Activated CD4-positive, alpha-beta T cell treated with anti-CD3 and anti-CD28 coated beads for 36 hours (primary cell): Measurements from ENCODE around the gene NEDD9. TPM values are rescaled to one million over a fixed set of nuclear protein-coding genes. Genes with fewer than 3 reads are reported as not detected.
A peak's percentile ranks its signal among the peaks of the same experiment; 100 is the strongest.

Experiments used
- ATAC-seq: fragments of 200-7000 bp; cut with Tn5 transposase; one replicate; pipeline ENCODE4 v1.10.0; 2021; ENCODE audit warnings: mild to moderate bottlenecking, moderate library complexity
- CTCF ChIA-PET: fragments of 350-600 bp; sonication (Branson Sonifier 250); formaldehyde crosslinking; loops from one replicate; lab custom pipeline; 2021; ENCODE audit warnings: antibody characterized with exemption; lab: Charles Lee
- POLR2A ChIA-PET: fragments of 350-600 bp; sonication (Branson Sonifier 250); formaldehyde crosslinking; loops from one replicate; lab custom pipeline; 2021; ENCODE audit warnings: antibody characterized with exemption, inconsistent platforms; lab: Charles Lee
- DNase-seq: peaks from one replicate; pipeline ENCODE4 v3.0.0-alpha.2; 2020
- H3K27ac Mint-ChIP-seq: one replicate; pipeline ENCODE4 v1.8.0; 2021; ENCODE audit warnings: mixed read lengths
- H3K27me3 Mint-ChIP-seq: one replicate; pipeline ENCODE4 v1.8.0; 2021; ENCODE audit warnings: mixed read lengths
- H3K36me3 Mint-ChIP-seq: one replicate; pipeline ENCODE4 v1.8.0; 2021; ENCODE audit warnings: low read depth, mixed read lengths
- H3K4me1 Mint-ChIP-seq: one replicate; pipeline ENCODE4 v1.8.0; 2021; ENCODE audit warnings: mixed read lengths
- H3K4me3 Mint-ChIP-seq: one replicate; pipeline ENCODE4 v1.8.0; 2021; ENCODE audit warnings: mild to moderate bottlenecking, moderate library complexity, mixed read lengths
- H3K9me3 Mint-ChIP-seq: one replicate; pipeline ENCODE4 v1.8.0; 2021; ENCODE audit warnings: low read depth, mixed read lengths
- intact Hi-C, 2 experiments: fragments of 100-400 bp; cut with DNase I in 1 of 2; cut with micrococcal nuclease in 1 of 2; formaldehyde crosslinking; loops; one replicate each; pipeline versions ENCODE4 v1.14.2 to v1.15.1; 2022 to 2024; cut with DNase I, micrococcal nuclease
- total RNA-seq, 2 experiments: library from RNA; stranded (reverse); gene quantifications; one replicate each; pipeline ENCODE4 v1.2.3, GENCODE V29; 2021

NEDD9 gene
- total RNA-seq, 2 experiments from 2014 or later: 23.6 to 27.3 TPM

GRCh38 chr6:11233673-11234573 lies 1.5 kb upstream of the NEDD9 start:
- Mint-ChIP-seq H3K27ac (peak overlapping the region; percentile 95), H3K27me3 (no peaks in the 10 kb centered on the region), H3K9me3 (no peaks in the 10 kb centered on the region), H3K4me1 (peaks cover 64% of the 10 kb centered on the region), H3K4me3 (peak overlapping the region; percentile 81), H3K36me3 (peaks cover 6% of the 10 kb centered on the region)
- intact Hi-C loops: loop anchor here (1.0 to 10.0 kb wide), 10 partner anchors 43 to 539 kb away; partner anchors contain the start of genes C6orf52 (in 1 of the 2), MAK (in 1 of the 2) and PAK1IP1 (in 1 of the 2)
- DNase-seq: no peak
- no peak for ATAC-seq
- ChIA-PET CTCF (interaction anchor here (0.8 to 1.7 kb wide), 7 partner anchors 14 to 819 kb away, joined by 3 to 6 read pairs (median 3); no protein-coding TSS in a partner anchor), POLR2A (interaction anchor here (0.6 to 1.6 kb wide), 2 partner anchors 16 to 226 kb away, joined by 3 to 6 read pairs; no protein-coding TSS in a partner anchor)

GRCh38 chr6:11232770-11233626 lies 530 bp upstream of the NEDD9 start:
- Mint-ChIP-seq H3K27me3 (no peaks in the 10 kb centered on the region), H3K27ac (peak overlapping the region; percentile 95), H3K9me3 (no peaks in the 10 kb centered on the region), H3K4me1 (peaks cover 65% of the 10 kb centered on the region), H3K36me3 (peaks cover 3% of the 10 kb centered on the region), H3K4me3 (peak overlapping the region; percentile 81)
- DNase-seq: no peak
- ATAC-seq: peak; percentile 17
- ChIA-PET CTCF (interaction anchor here (0.6 to 1.7 kb wide), 7 partner anchors 15 to 263 kb away, joined by 3 to 6 read pairs (median 3); no protein-coding TSS in a partner anchor), POLR2A (interaction anchor here (0.5 to 1.6 kb wide), 5 partner anchors 15 to 227 kb away, joined by 3 to 6 read pairs (median 3); no protein-coding TSS in a partner anchor)
- intact Hi-C loops: loop anchor here (1.0 to 10.0 kb wide), 16 partner anchors 44 to 538 kb away; partner anchors contain the start of genes C6orf52 (in 1 of the 2), MAK (in 1 of the 2) and PAK1IP1 (in 1 of the 2)

- DNase-seq (no peak), ATAC-seq (no peak)
- H3K36me3 Mint-ChIP-seq: peaks cover 6% of the 10 kb centered on the region
- ChIA-PET POLR2A (interaction anchor here (1.3 to 1.7 kb wide), 4 partner anchors 14 to 135 kb away, joined by 3 to 7 read pairs (median 4); no protein-coding TSS in a partner anchor), CTCF (interaction anchor here (0.6 to 1.7 kb wide), 8 partner anchors 33 to 307 kb away, joined by 3 to 6 read pairs (median 4); no protein-coding TSS in a partner anchor)
- H3K27me3 Mint-ChIP-seq: no peaks in the 10 kb centered on the region
- H3K4me1 Mint-ChIP-seq: peaks cover 59% of the 10 kb centered on the region
- H3K27ac Mint-ChIP-seq: peak overlapping the region; percentile 95
- H3K4me3 Mint-ChIP-seq: peak overlapping the region; percentile 81
- H3K9me3 Mint-ChIP-seq: no peaks in the 10 kb centered on the region
- intact Hi-C loops: loop anchor here (1.0 to 10.0 kb wide), 15 partner anchors 45 to 537 kb away; partner anchors contain the start of genes C6orf52 (in 1 of the 2), MAK (in 1 of the 2) and PAK1IP1 (in 1 of the 2)
These were observed 790 bp downstream of the NEDD9 start for GRCh38 chr6:11231564-11232192.

GRCh38 chr6:11231108-11231463 lies 1.4 kb downstream of the NEDD9 start:
- peak overlapping the region; percentile 33 for H3K27ac Mint-ChIP-seq
- ATAC-seq (no peak), DNase-seq (no peak)
- no peaks in the 10 kb centered on the region for H3K27me3 Mint-ChIP-seq
- ChIA-PET POLR2A (interaction anchor here (0.6 to 1.7 kb wide), 3 partner anchors 48 to 193 kb away, joined by 3 to 7 read pairs (median 4); no protein-coding TSS in a partner anchor), CTCF (interaction anchor here (0.6 to 1.7 kb wide), 7 partner anchors 19 to 308 kb away, joined by 3 to 6 read pairs (median 4); no protein-coding TSS in a partner anchor)
- H3K4me3 Mint-ChIP-seq: peak overlapping the region; percentile 81
- H3K36me3 Mint-ChIP-seq: peaks cover 6% of the 10 kb centered on the region
- peaks cover 57% of the 10 kb centered on the region for H3K4me1 Mint-ChIP-seq
- intact Hi-C loops: loop anchor here (5.0 to 10.0 kb wide), 4 partner anchors 59 to 536 kb away; partner anchors contain the start of genes C6orf52 (in 1 of the 2), MAK (in 1 of the 2) and PAK1IP1 (in 1 of the 2)
- H3K9me3 Mint-ChIP-seq: no peaks in the 10 kb centered on the region

- DNase-seq (no peak), ATAC-seq (no peak)
- Mint-ChIP-seq H3K9me3 (no peaks in the 10 kb centered on the region), H3K27me3 (no peaks in the 10 kb centered on the region), H3K4me1 (peaks cover 56% of the 10 kb centered on the region), H3K27ac (peak overlapping the region; percentile 58), H3K4me3 (peak overlapping the region; percentile 81), H3K36me3 (peaks cover 6% of the 10 kb centered on the region)
- ChIA-PET POLR2A (interaction anchor here (0.6 to 1.7 kb wide), 3 partner anchors 48 to 193 kb away, joined by 3 to 7 read pairs (median 4); no protein-coding TSS in a partner anchor), CTCF (interaction anchor here (0.6 to 1.7 kb wide), 8 partner anchors 18 to 308 kb away, joined by 3 to 6 read pairs (median 4); no protein-coding TSS in a partner anchor)
- intact Hi-C loops: loop anchor here (5.0 to 10.0 kb wide), 4 partner anchors 58 to 536 kb away; partner anchors contain the start of genes C6orf52 (in 1 of the 2), MAK (in 1 of the 2) and PAK1IP1 (in 1 of the 2)
These were observed 2.0 kb downstream of the NEDD9 start for GRCh38 chr6:11230158-11231107.

- ChIA-PET CTCF (interaction anchor here (1.3 to 1.6 kb wide), 2 partner anchors 17 to 41 kb away, joined by 3 to 4 read pairs; no protein-coding TSS in a partner anchor), POLR2A (no interaction called here)
- no peaks in the 10 kb centered on the region for H3K27me3 Mint-ChIP-seq
- H3K36me3 Mint-ChIP-seq: peaks cover 12% of the 10 kb centered on the region
- H3K27ac Mint-ChIP-seq: no peak overlapping the region
- no peak for ATAC-seq
- H3K4me3 Mint-ChIP-seq: peak overlapping the region; percentile 24
- intact Hi-C loops: loop anchor here (5.0 to 10.0 kb wide), 4 partner anchors 57 to 535 kb away; partner anchors contain the start of genes C6orf52 (in 1 of the 2), MAK (in 1 of the 2) and PAK1IP1 (in 1 of the 2)
- H3K4me1 Mint-ChIP-seq: peaks cover 61% of the 10 kb centered on the region
- DNase-seq: no peak
- H3K9me3 Mint-ChIP-seq: no peaks in the 10 kb centered on the region
These were observed 2.8 kb downstream of the NEDD9 start for GRCh38 chr6:11229655-11230046.

- DNase-seq: no peak
- Mint-ChIP-seq H3K9me3 (no peaks in the 10 kb centered on the region), H3K4me1 (peaks cover 64% of the 10 kb centered on the region), H3K27ac (no peak overlapping the region), H3K4me3 (peak overlapping the region; percentile 24), H3K36me3 (peaks cover 16% of the 10 kb centered on the region), H3K27me3 (no peaks in the 10 kb centered on the region)
- intact Hi-C loops: no loop called here
- CTCF ChIA-PET: no interaction called here
- POLR2A ChIA-PET: no interaction called here
- no peak for ATAC-seq
These were observed 3.4 kb downstream of the NEDD9 start for GRCh38 chr6:11228935-11229654.

GRCh38 chr6:11227698-11228097 lies 4.8 kb downstream of the NEDD9 start:
- H3K36me3 Mint-ChIP-seq: peaks cover 17% of the 10 kb centered on the region
- intact Hi-C loops: no loop called here
- peaks cover 65% of the 10 kb centered on the region for H3K4me1 Mint-ChIP-seq
- no peak overlapping the region for H3K4me3 Mint-ChIP-seq
- DNase-seq (no peak), ATAC-seq (no peak)
- no peak overlapping the region for H3K27ac Mint-ChIP-seq
- no peaks in the 10 kb centered on the region for H3K9me3 Mint-ChIP-seq
- ChIA-PET CTCF (no interaction called here), POLR2A (no interaction called here)
- no peaks in the 10 kb centered on the region for H3K27me3 Mint-ChIP-seq

GRCh38 chr6:11226005-11226404 lies 6.5 kb downstream of the NEDD9 start:
- POLR2A ChIA-PET: no interaction called here
- no peak overlapping the region for H3K4me3 Mint-ChIP-seq
- no peaks in the 10 kb centered on the region for H3K27me3 Mint-ChIP-seq
- CTCF ChIA-PET: no interaction called here
- DNase-seq: no peak
- H3K36me3 Mint-ChIP-seq: peaks cover 18% of the 10 kb centered on the region
- intact Hi-C loops: no loop called here
- peak overlapping the region; percentile 33 for H3K27ac Mint-ChIP-seq
- ATAC-seq: no peak
- H3K4me1 Mint-ChIP-seq: peaks cover 60% of the 10 kb centered on the region
- H3K9me3 Mint-ChIP-seq: no peaks in the 10 kb centered on the region
